ENCODE results near the gene RTEL1. TPM values are rescaled to one million over a fixed set of nuclear protein-coding genes. Genes with fewer than 3 reads are reported as not detected.

RTEL1 gene
- total and polyA plus RNA-seq, 9 of the 15 experiments (the other 6 are each of a cell fraction or from before 2014, with no cell fraction given): 0.36 to 61.0 (median 17.9) TPM

GRCh38 chr20:63657937-63658748, at the start of gene RTEL1 (continued):
- TF ChIP-seq MGA (IDR thresholded peaks at IDR 0.05) (no peak), ZNF586 (CRISPR knock-in tag; conservative IDR thresholded peaks at IDR 0.05) (no peak), TARDBP (IDR thresholded peaks at IDR 0.05) (no peak), MCM3 (IDR thresholded peaks at IDR 0.05) (no peak), RBM34 (IDR thresholded peaks at IDR 0.05; ENCODE audit: borderline replicate concordance, insufficient read depth, low read length) (no peak), EZH2 (IDR thresholded peaks at IDR 0.05; ENCODE audit: borderline replicate concordance, low read depth, low read length) (no peak), E2F1 (CRISPR knock-in tag; IDR thresholded peaks at IDR 0.05) (peak; percentile 80; the same call in 1 of the 2 replicates), GABPA (tag; conservative IDR thresholded peaks at IDR 0.05; ENCODE audit: low read depth) (peak; percentile 100)
